ENCODE data around the gene FAM118B. TPM values are rescaled to one million over a fixed set of nuclear protein-coding genes. Genes with fewer than 3 reads are reported as not detected.

Gene FAM118B
- total and polyA plus RNA-seq, 2 donors from 2014 or later: 14.0 to 21.5 TPM

DNA sequence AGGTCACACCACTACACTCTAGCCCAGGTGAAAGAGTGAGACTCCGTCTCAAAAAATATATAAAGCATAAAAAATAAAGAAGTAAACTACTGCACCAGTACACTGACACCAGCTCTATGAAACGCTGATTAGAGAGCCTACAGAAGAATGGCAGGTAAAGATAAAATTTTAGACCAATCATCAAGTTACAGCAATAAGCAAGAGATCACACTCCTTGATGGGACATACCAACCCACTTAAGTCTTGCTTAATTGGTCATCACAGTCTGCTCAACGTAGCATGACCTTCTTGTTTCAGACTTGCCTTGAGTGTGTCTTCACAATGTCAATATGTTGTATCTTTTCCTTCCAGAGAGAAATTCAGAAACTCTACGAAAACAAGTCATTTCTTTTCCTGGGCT lies 44.6 kb downstream of the FAM118B start:
- intact Hi-C loops (cut with DNase I): no loop called here
- no peak overlapping the region for H3K9ac ChIP-seq (ENCODE audit: low read length in 3 of 3)
- H3K4me1 ChIP-seq (ENCODE audit: control insufficient read depth in 2 of 3, insufficient read depth in 2 of 3, low read depth in 1 of 3, low read length in 3 of 3): no peaks in the 10 kb centered on the region
- no peaks in the 10 kb centered on the region for H3K9me3 ChIP-seq (ENCODE audit: control insufficient read depth in 2 of 3, insufficient read depth in 1 of 3, low read length in 3 of 3)
- H3K4me3 ChIP-seq (ENCODE audit: low read length in 3 of 3): no peak overlapping the region
- DNase-seq (no peak), FAIRE-seq (no peak)
- no peaks in the 10 kb centered on the region for H3K27me3 ChIP-seq (ENCODE audit: control insufficient read depth, insufficient read depth, low read length)
- H3K27ac ChIP-seq (ENCODE audit: low read depth in 2 of 2, low read length in 2 of 2): no peak overlapping the region
- peaks cover 5 to 13% (median 13%) of the 10 kb centered on the region in 3 donors for H3K36me3 ChIP-seq (ENCODE audit: control insufficient read depth in 2 of 3, insufficient read depth in 3 of 3, low read length in 3 of 3)
- TF ChIP-seq, protein P1, sequence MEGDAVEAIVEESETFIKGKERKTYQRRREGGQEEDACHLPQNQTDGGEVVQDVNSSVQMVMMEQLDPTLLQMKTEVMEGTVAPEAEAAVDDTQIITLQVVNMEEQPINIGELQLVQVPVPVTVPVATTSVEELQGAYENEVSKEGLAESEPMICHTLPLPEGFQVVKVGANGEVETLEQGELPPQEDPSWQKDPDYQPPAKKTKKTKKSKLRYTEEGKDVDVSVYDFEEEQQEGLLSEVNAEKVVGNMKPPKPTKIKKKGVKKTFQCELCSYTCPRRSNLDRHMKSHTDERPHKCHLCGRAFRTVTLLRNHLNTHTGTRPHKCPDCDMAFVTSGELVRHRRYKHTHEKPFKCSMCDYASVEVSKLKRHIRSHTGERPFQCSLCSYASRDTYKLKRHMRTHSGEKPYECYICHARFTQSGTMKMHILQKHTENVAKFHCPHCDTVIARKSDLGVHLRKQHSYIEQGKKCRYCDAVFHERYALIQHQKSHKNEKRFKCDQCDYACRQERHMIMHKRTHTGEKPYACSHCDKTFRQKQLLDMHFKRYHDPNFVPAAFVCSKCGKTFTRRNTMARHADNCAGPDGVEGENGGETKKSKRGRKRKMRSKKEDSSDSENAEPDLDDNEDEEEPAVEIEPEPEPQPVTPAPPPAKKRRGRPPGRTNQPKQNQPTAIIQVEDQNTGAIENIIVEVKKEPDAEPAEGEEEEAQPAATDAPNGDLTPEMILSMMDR (IDR thresholded peaks at IDR 0.05; ENCODE audit: borderline replicate concordance, extremely low read depth, insufficient read depth): no peak

DNA sequence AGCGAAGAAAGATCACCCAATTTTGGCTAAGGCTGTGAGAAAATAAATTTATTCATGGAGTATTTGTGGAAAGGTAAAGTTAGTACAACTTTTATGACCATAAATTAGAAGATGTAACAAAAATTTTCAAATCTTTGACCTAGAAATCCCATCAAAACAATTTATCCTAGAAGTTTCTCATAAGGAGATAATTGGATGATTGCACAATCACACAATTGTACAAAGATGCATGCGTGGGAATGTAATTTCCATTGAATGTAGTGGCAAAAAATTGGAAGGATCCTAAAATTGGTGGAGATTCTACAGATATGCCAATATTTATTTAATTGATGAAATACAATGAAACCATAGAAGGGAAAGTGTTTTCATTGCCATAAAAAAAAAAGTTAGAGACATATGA lies 45.6 kb downstream of the FAM118B start:
- no peak overlapping the region for H3K27ac ChIP-seq (ENCODE audit: low read depth in 2 of 2, low read length in 2 of 2)
- no peaks in the 10 kb centered on the region for H3K27me3 ChIP-seq (ENCODE audit: control insufficient read depth, insufficient read depth, low read length)
- TF ChIP-seq, protein P1 (IDR thresholded peaks at IDR 0.05; ENCODE audit: borderline replicate concordance, extremely low read depth, insufficient read depth): no peak
- intact Hi-C loops (cut with DNase I): no loop called here
- no peak for DNase-seq
- peaks cover 5 to 18% (median 15%) of the 10 kb centered on the region in 3 donors for H3K36me3 ChIP-seq (ENCODE audit: control insufficient read depth in 2 of 3, insufficient read depth in 3 of 3, low read length in 3 of 3)
- no peak overlapping the region for H3K4me3 ChIP-seq (ENCODE audit: low read length in 3 of 3)
- H3K9me3 ChIP-seq (ENCODE audit: control insufficient read depth in 2 of 3, insufficient read depth in 1 of 3, low read length in 3 of 3): no peaks in the 10 kb centered on the region
- no peak overlapping the region for H3K9ac ChIP-seq (ENCODE audit: low read length in 3 of 3)
- no peaks in the 10 kb centered on the region for H3K4me1 ChIP-seq (ENCODE audit: control insufficient read depth in 2 of 3, insufficient read depth in 2 of 3, low read depth in 1 of 3, low read length in 3 of 3)
- FAIRE-seq: no peak

DNA sequence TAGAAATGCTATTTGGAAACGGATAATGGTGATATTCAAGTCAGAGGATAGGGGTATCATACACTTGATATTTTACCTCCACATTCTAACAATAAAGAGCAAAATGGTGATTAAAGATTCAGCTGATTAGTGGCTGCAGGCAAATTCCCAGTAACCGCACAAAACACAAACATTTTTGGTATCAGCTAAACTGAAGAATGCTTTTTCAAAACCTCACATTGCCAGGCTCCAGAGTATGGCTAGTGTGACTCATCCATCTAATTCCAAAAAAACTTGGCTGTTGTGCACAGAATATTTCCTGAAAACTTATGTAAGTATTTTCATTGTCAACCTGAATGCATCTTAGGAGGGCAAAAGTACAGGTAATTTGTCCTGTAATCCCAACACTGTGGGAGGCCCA lies 46.2 kb downstream of the FAM118B start:
- Histone ChIP-seq H3K4me1 (ENCODE audit: control insufficient read depth in 2 of 3, insufficient read depth in 2 of 3, low read depth in 1 of 3, low read length in 3 of 3) (no peaks in the 10 kb centered on the region), H3K27ac (ENCODE audit: low read depth in 2 of 2, low read length in 2 of 2) (no peak overlapping the region), H3K9me3 (ENCODE audit: control insufficient read depth in 2 of 3, insufficient read depth in 1 of 3, low read length in 3 of 3) (no peaks in the 10 kb centered on the region), H3K36me3 (ENCODE audit: control insufficient read depth in 2 of 3, insufficient read depth in 3 of 3, low read length in 3 of 3) (peaks cover 5 to 24% (median 20%) of the 10 kb centered on the region in 3 donors), H3K9ac (ENCODE audit: low read length in 3 of 3) (no peak overlapping the region), H3K27me3 (ENCODE audit: control insufficient read depth, insufficient read depth, low read length) (no peaks in the 10 kb centered on the region), H3K4me3 (ENCODE audit: low read length in 3 of 3) (no peak overlapping the region)
- intact Hi-C loops (cut with DNase I): no loop called here
- TF ChIP-seq, protein P1 (IDR thresholded peaks at IDR 0.05; ENCODE audit: borderline replicate concordance, extremely low read depth, insufficient read depth): no peak
- FAIRE-seq: no peak
- no peak for DNase-seq

DNA sequence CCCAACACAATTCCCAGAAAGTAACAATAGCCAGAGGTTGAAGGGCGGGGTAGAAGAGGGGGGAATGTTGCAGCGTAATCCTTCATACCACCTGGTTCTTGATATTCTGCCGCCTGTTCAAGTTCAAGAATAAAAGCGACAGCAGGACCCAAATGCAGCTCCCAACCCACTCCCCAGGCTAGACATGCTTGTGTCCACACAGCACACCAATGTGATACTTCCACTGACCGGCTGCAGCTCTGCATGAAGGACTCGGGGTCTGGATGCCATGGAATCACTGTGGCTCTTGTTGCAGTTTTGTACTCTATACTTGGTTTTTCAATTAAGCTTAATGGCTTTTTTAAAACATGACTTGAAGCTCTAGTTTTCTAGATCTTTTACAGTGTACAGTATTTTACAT lies 50.6 kb downstream of the FAM118B start:
- Histone ChIP-seq H3K27me3 (ENCODE audit: control insufficient read depth, insufficient read depth, low read length) (no peaks in the 10 kb centered on the region), H3K27ac (ENCODE audit: low read depth in 2 of 2, low read length in 2 of 2) (no peak overlapping the region), H3K9ac (ENCODE audit: low read length in 3 of 3) (no peak overlapping the region), H3K9me3 (ENCODE audit: control insufficient read depth in 2 of 3, insufficient read depth in 1 of 3, low read length in 3 of 3) (no peaks in the 10 kb centered on the region), H3K36me3 (ENCODE audit: control insufficient read depth in 2 of 3, insufficient read depth in 3 of 3, low read length in 3 of 3) (peaks cover 20 to 62% (median 49%) of the 10 kb centered on the region in 3 donors), H3K4me1 (ENCODE audit: control insufficient read depth in 2 of 3, insufficient read depth in 2 of 3, low read depth in 1 of 3, low read length in 3 of 3) (no peaks in the 10 kb centered on the region), H3K4me3 (ENCODE audit: low read length in 3 of 3) (no peak overlapping the region)
- FAIRE-seq (no peak), DNase-seq (no peak)
- TF ChIP-seq, protein P1 (IDR thresholded peaks at IDR 0.05; ENCODE audit: borderline replicate concordance, extremely low read depth, insufficient read depth): no peak
- intact Hi-C loops (cut with DNase I): no loop called here

Measured in kidney (tissue), 14 donors.